Stimulated activated naive CD4-positive, alpha-beta T cell (primary cell): ENCODE results near the gene SH3RF3.

ENCODE experiments used
- DNase-seq, 6 experiments: peaks; one replicate each; lab custom pipeline; 2025; lab: John Stamatoyannopoulos, UW

SH3RF3 gene

GRCh38 chr2:109128616-109129355, at the start of gene SH3RF3:
TSS of gene SH3RF3 (plus strand) at chr2:109129205.
- DNase-seq = peak in 3 of 6 experiments; percentile 37 to 64 (median 42)

- no peak for DNase-seq
These were observed 49.4 kb upstream of the SH3RF3 start for GRCh38 chr2:109079590-109079989.

- DNase-seq = no peak
These were observed 48.9 kb upstream of the SH3RF3 start for GRCh38 chr2:109080109-109080508.

- DNase-seq = no peak
These were observed 48.2 kb upstream of the SH3RF3 start for GRCh38 chr2:109080757-109081156.

- DNase-seq = no peak
These were observed 47.6 kb upstream of the SH3RF3 start for GRCh38 chr2:109081374-109081773.

GRCh38 chr2:109083771-109084170, 45.2 kb upstream of the SH3RF3 start:
- DNase-seq = no peak

GRCh38 chr2:109084341-109084740, 44.7 kb upstream of the SH3RF3 start:
- no peak for DNase-seq

GRCh38 chr2:109085912-109086742, 42.9 kb upstream of the SH3RF3 start:
- DNase-seq = no peak

- DNase-seq = no peak
These were observed 42.3 kb upstream of the SH3RF3 start for GRCh38 chr2:109086743-109087020.

GRCh38 chr2:109087055-109087663, 41.8 kb upstream of the SH3RF3 start:
- no peak for DNase-seq

- DNase-seq = no peak
These were observed 39.3 kb upstream of the SH3RF3 start for GRCh38 chr2:109089602-109090300.

- no peak for DNase-seq
These were observed 37.5 kb upstream of the SH3RF3 start for GRCh38 chr2:109091526-109091925.

- DNase-seq = no peak
These were observed 34.9 kb upstream of the SH3RF3 start for GRCh38 chr2:109094144-109094543.

- DNase-seq = no peak
These were observed 30.6 kb upstream of the SH3RF3 start for GRCh38 chr2:109098251-109098920.

- DNase-seq = no peak
These were observed 30.1 kb upstream of the SH3RF3 start for GRCh38 chr2:109098921-109099273.

- DNase-seq = peak in 5 of 6 experiments; percentile 2 to 29 (median 14)
These were observed 26.3 kb upstream of the SH3RF3 start for GRCh38 chr2:109102588-109103233.

GRCh38 chr2:109105113-109105512, 23.9 kb upstream of the SH3RF3 start:
- DNase-seq = no peak

- no peak for DNase-seq
These were observed 20.3 kb upstream of the SH3RF3 start for GRCh38 chr2:109108740-109109139.

- no peak for DNase-seq
These were observed 19.7 kb upstream of the SH3RF3 start for GRCh38 chr2:109109342-109109741.

- DNase-seq = no peak
These were observed 18.8 kb upstream of the SH3RF3 start for GRCh38 chr2:109110170-109110569.

GRCh38 chr2:109117181-109117580, 11.8 kb upstream of the SH3RF3 start:
- DNase-seq = peak in 3 of 6 experiments; percentile 16 to 20 (median 18)
